ENCODE results near the gene NQO2. TPM values are rescaled to one million over a fixed set of nuclear protein-coding genes. Genes with fewer than 3 reads are reported as not detected.

NQO2 gene
- total and polyA plus RNA-seq, 2 of the 13 experiments (the other 11 are each of a cell fraction or from before 2014, with no cell fraction given), result 32.2 to 56.5 TPM

GRCh38 chr6:3001773-3002293 lies 2.1 kb downstream of the NQO2 start (continued):
- TF ChIP-seq ZHX2 (IDR thresholded peaks at IDR 0.05; ENCODE audit: low read depth), result no peak
- TF ChIP-seq ZHX2 (CRISPR knock-in tag; IDR thresholded peaks at IDR 0.05; ENCODE audit: borderline replicate concordance), result no peak
- TF ChIP-seq ZNF550 (CRISPR knock-in tag; IDR thresholded peaks at IDR 0.05; ENCODE audit: borderline replicate concordance), result no peak
- no peak for TF ChIP-seq FUBP1 (CRISPR knock-in tag; IDR thresholded peaks at IDR 0.05; ENCODE audit: borderline replicate concordance)
- no peak for TF ChIP-seq NR2F1 (CRISPR knock-in tag; IDR thresholded peaks at IDR 0.05)
- 0 out of 2 replicates have a peak, but pooled peaks have one; percentile 56 for TF ChIP-seq SSRP1 (CRISPR knock-in tag; IDR thresholded peaks at IDR 0.05)
- TF ChIP-seq NAIF1 (CRISPR knock-in tag; IDR thresholded peaks at IDR 0.05; ENCODE audit: borderline replicate concordance), result no peak
- TF ChIP-seq HNRNPL (IDR thresholded peaks at IDR 0.05; ENCODE audit: low read depth, low read length), result no peak
- no peak for TF ChIP-seq SRY (CRISPR knock-in tag; IDR thresholded peaks at IDR 0.05)
- TF ChIP-seq HOMEZ (CRISPR knock-in tag; IDR thresholded peaks at IDR 0.05; ENCODE audit: low read depth), result no peak; the same call in 1 of the 2 replicates
- no peak for TF ChIP-seq ZNF678 (CRISPR knock-in tag; IDR thresholded peaks at IDR 0.05)
- no peak for TF ChIP-seq E2F2 (CRISPR knock-in tag; IDR thresholded peaks at IDR 0.05; ENCODE audit: borderline replicate concordance)
- no peak for TF ChIP-seq KLF11 (CRISPR knock-in tag; IDR thresholded peaks at IDR 0.05)
- no peak for TF ChIP-seq ZNF687 (CRISPR knock-in tag; IDR thresholded peaks at IDR 0.05)
- no peak for TF ChIP-seq STAG1 (CRISPR knock-in tag; IDR thresholded peaks at IDR 0.05)
